SKM-1 treated with dmso at 0.1 percent for 144 hours (cell line): Measurements from ENCODE around the gene NT5C2.

Experiments
- DNase-seq: peaks from one replicate; lab custom pipeline; 2025; ENCODE audit not compliant: unreplicated experiment; lab: John Stamatoyannopoulos, UW

NT5C2 gene

GRCh38 chr10:103125323-103126267 lies 67.5 kb downstream of the NT5C2 start:
- DNase-seq = no peak

- no peak for DNase-seq
These were observed 68.5 kb downstream of the NT5C2 start for GRCh38 chr10:103124420-103125096.

GRCh38 chr10:103123282-103124024 lies 69.6 kb downstream of the NT5C2 start:
- DNase-seq = no peak

- DNase-seq = no peak
These were observed 71.9 kb downstream of the NT5C2 start for GRCh38 chr10:103120977-103121735.

GRCh38 chr10:103120546-103120945 lies 72.5 kb downstream of the NT5C2 start:
- DNase-seq = no peak

- no peak for DNase-seq
These were observed 75.8 kb downstream of the NT5C2 start for GRCh38 chr10:103117247-103117646.

- no peak for DNase-seq
These were observed 78.2 kb downstream of the NT5C2 start for GRCh38 chr10:103114876-103115275.

- DNase-seq = no peak
These were observed 80.9 kb downstream of the NT5C2 start for GRCh38 chr10:103111918-103112877.

GRCh38 chr10:103111031-103111917 lies 81.8 kb downstream of the NT5C2 start:
- no peak for DNase-seq

- no peak for DNase-seq
These were observed 82.7 kb downstream of the NT5C2 start for GRCh38 chr10:103110407-103110806.

- DNase-seq = no peak
These were observed 83.3 kb downstream of the NT5C2 start for GRCh38 chr10:103109821-103110220.

- DNase-seq = no peak
These were observed 86.5 kb downstream of the NT5C2 start for GRCh38 chr10:103106539-103106938.

- no peak for DNase-seq
These were observed 87.6 kb downstream of the NT5C2 start for GRCh38 chr10:103105462-103105861.

- no peak for DNase-seq
These were observed 88.4 kb downstream of the NT5C2 start for GRCh38 chr10:103104721-103105120.

GRCh38 chr10:103103989-103104388 lies 89.1 kb downstream of the NT5C2 start:
- no peak for DNase-seq

- no peak for DNase-seq
These were observed 90.9 kb downstream of the NT5C2 start for GRCh38 chr10:103102195-103102594.

GRCh38 chr10:103100620-103101019 lies 92.5 kb downstream of the NT5C2 start:
- no peak for DNase-seq

- DNase-seq = no peak
These were observed 94.8 kb downstream of the NT5C2 start for GRCh38 chr10:103098240-103098639.

GRCh38 chr10:103096130-103096529 lies 96.9 kb downstream of the NT5C2 start:
- no peak for DNase-seq
